GM20431 (cell line): ENCODE data around the gene GPR152.

Experiments used
- in situ Hi-C: fragments of 300-500 bp; cut with MseI, MboI; formaldehyde crosslinking; loops from one replicate; pipeline ENCODE4 v1.15.0; 2020; ENCODE audit warnings: low sequenced_read_pairs; ENCODE audit not compliant: unreplicated experiment

The GPR152 gene

GRCh38 chr11:67442504-67443404 lies 9.8 kb downstream of the GPR152 start:
- in situ Hi-C loops, result no loop called here

GRCh38 chr11:67441731-67442351 lies 10.7 kb downstream of the GPR152 start:
- in situ Hi-C loops, result no loop called here

- in situ Hi-C loops, result no loop called here
Measured at GRCh38 chr11:67441098-67441563, 11.4 kb downstream of the GPR152 start.

- in situ Hi-C loops, result no loop called here
Measured at GRCh38 chr11:67440229-67441097, 12.1 kb downstream of the GPR152 start.

- in situ Hi-C loops, result no loop called here
Measured at GRCh38 chr11:67439321-67440228, 13.0 kb downstream of the GPR152 start.

GRCh38 chr11:67438158-67438902 lies 14.2 kb downstream of the GPR152 start:
- in situ Hi-C loops, result no loop called here

- in situ Hi-C loops, result no loop called here
Measured at GRCh38 chr11:67437809-67438157, 14.7 kb downstream of the GPR152 start.

GRCh38 chr11:67437082-67437808 lies 15.3 kb downstream of the GPR152 start, which contains the start of gene PTPRCAP:
Gene PTPRCAP (minus strand): TSS chr11:67437682. CDS start chr11:67437619, 63 bp downstream.
- in situ Hi-C loops, result no loop called here

- in situ Hi-C loops, result no loop called here
Measured at GRCh38 chr11:67436459-67437081, 16.0 kb downstream of the GPR152 start.

GRCh38 chr11:67435727-67436458 lies 16.6 kb downstream of the GPR152 start:
- in situ Hi-C loops, result no loop called here

- in situ Hi-C loops, result no loop called here
Measured at GRCh38 chr11:67435031-67435726, 17.4 kb downstream of the GPR152 start.

GRCh38 chr11:67434395-67434881 lies 18.1 kb downstream of the GPR152 start:
- in situ Hi-C loops, result no loop called here

GRCh38 chr11:67433536-67434394 lies 18.8 kb downstream of the GPR152 start:
- in situ Hi-C loops, result no loop called here

GRCh38 chr11:67432655-67433349 lies 19.7 kb downstream of the GPR152 start:
- in situ Hi-C loops, result no loop called here
